GM19372 (cell line): ENCODE data around the gene HBS1L.

Experiments used
- ATAC-seq: cut with Tn5 transposase; IDR thresholded peaks from one replicate; pipeline ENCODE4 v1.9.1; 2021; ENCODE audit warnings: mild to moderate bottlenecking, low read depth, moderate library complexity; ENCODE audit not compliant: unreplicated experiment

Gene HBS1L

GRCh38 chr6:135043364-135043763 lies 11.3 kb downstream of the HBS1L start:
- no peak for ATAC-seq

GRCh38 chr6:135038335-135038734 lies 16.3 kb downstream of the HBS1L start:
- no peak for ATAC-seq

- no peak for ATAC-seq
Observed at GRCh38 chr6:135037541-135037940, 17.1 kb downstream of the HBS1L start.

DNA sequence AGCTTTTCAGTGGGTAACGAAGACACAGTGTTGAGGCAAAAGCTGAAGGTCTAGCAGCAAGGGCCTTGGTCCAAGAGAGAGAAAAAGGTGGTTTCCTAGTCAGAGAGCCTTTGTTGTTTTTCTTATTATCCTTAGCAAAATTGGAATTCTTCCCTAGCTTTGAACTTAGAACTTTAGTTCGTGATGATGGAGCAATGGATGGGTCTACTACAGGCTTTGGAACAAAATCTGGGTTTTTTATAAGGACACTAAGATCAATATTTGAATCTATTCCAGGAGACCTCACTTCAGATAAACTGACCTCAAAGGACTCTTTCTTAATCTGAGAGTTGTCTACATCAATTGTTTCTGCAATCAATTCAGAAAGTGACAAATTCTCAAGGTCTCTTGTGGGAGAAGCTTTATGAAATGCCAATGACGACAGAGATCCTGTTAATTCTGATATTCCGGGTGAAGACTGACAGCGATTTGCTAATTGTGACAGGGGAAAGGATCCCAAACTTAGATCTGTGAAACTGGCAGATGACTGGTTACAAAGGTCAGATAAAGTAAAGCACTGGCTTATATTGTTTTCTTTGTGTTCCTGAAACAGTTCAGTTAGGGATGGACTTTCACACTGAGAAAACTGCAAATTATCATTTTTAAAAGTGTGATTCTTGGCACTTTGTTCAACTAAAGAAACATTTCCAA lies 17.7 kb downstream of the HBS1L start:
- no peak for ATAC-seq

- ATAC-seq = no peak
Observed at GRCh38 chr6:135033238-135033637, 21.4 kb downstream of the HBS1L start.

DNA sequence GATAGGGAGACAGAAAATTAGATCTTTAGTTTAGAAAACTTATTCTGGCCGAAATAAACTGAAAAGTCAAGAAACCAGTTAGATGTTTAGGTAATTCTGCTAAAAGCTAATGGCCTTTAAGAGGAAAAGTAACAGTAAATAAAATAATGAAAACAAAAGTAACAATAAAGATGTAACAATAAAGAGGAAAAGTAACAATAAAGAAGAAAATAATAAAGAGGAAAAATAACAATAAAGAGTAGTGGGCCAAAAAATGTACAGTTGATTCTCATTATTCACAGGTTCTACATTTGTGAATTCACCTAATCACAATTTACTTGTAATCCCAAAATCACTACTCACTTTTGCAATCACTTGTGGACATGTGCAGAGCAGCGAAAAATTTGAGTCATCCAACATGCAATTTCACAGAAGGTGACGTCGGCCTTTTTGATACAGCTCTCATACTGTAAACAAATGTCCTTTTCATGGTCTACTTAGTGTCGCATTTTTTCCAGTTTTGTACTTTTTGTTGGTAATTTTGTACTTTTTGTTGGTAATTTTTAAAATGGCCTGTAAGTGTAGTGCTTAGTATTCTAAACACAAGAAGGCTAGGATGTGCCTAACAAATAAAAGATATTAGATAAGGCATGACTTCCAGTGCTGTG lies 24.0 kb downstream of the HBS1L start:
- no peak for ATAC-seq

DNA sequence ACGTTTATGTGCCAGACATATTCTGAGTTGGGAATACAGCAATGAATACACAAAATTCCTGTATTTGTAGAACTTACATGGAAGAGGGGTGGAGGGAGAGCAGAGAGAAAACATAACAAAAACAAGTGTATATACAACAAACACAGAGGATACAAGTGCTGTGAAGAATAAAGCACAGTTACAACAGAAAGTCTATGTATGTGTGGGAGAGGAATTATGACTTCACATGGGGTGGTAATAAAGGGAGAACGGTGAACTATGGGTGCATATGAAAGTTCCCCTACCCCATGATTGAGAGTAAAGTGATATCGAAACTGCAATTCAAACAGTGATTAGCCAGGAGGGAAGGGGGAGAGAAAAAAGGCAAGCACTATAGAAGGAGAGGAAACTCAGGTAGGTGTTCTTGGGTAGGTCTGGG lies 24.6 kb downstream of the HBS1L start:
- ATAC-seq = peak; percentile 94

DNA sequence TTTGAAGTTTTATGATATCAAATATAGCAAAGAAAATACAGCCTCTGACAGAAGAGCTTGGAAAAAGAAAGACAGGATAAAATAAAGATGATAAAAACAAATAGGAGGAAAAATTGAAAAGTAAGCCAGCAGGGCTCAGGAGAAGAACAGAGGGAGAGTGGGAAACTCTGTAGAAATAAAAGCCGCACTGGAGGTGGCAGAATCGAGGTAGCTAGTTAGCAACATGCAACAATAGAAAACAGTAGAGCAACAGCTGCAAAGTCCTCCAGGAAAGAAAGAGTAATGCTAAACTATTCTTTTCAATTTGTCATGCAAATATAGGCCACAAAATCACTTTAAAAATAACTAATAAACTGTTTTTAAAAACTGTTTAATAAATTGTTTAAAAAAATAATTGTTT lies 28.8 kb downstream of the HBS1L start:
- no peak for ATAC-seq

DNA sequence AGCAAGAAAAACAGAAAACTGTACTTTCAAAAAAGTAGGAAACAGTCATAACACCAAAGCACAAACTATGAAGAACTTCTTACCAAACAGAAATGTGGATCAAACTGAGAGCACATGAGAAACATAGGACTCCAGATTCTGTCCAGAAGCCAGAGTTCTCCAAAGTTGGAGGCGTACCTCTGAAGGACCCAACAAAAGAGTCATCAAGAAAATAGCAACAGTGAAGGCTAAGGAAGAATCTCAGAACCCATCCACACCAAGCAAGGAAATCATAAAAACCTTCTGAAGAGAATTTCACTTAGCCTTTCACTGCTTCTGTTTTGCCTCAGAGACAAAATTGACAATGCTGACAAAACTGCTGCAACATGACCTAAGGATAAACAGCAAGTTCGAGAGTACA lies 29.4 kb downstream of the HBS1L start:
- ATAC-seq = no peak

DNA sequence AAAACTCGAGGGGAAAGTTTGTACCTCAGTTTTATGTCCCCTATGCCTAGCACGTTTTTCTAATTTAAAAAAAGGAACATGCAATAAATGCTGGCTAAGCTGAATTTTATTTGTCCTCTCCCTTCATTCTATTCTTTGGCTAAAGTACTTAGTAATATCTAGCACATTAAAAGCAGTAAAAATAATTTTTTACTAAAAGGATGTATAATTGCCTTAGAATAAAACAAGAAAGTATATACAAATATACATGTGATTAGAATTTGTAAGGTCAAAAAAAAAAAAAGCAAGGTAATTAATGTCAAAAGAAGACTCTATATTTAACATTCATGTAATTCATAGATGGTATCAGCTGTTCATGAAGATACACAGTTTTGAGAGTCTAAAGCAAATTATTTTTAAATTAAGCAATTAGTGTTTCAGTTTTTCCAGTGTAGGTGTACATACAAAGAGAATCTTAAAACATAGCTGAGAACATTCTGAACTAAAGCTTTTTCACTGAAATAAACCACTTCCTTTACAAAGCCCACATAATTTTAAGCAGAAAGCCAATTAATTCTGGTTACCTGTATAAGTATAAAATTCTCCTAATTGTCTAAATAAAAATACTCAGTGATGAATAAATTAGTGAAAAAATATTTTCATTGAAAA lies 32.4 kb downstream of the HBS1L start:
- no peak for ATAC-seq

DNA sequence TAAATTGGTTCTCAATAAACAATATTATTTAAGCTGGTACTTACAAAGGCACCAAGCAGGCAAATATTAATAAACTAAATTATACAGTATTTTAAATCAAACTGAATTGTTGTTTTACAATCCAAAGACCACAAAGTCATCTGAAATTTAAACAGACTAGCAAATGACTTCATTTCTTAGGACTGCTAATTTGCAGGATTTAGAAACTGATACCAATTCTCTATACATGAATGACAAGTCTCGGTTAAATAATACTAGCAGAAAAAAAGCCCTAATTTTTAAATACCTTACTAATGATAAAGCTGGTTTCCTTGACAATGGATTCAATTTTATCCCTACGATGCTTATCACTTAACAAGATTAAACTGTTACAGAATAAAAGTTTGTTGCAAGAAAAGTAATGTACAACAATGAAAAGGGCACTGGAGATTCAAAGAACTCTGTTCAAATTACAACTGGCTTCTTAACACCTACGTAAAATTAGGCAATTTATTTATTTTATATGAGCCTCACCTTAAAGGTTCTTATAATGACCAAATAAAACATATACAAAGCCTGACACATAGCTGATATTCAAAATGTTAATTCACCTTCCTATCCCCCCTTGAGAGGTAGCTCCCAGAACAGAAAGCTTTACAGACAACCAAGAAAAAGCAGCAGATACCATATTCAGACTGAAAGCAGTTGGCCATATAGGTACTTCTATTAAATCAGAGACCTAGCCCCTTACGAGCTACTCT lies 33.1 kb downstream of the HBS1L start:
- ATAC-seq = no peak

DNA sequence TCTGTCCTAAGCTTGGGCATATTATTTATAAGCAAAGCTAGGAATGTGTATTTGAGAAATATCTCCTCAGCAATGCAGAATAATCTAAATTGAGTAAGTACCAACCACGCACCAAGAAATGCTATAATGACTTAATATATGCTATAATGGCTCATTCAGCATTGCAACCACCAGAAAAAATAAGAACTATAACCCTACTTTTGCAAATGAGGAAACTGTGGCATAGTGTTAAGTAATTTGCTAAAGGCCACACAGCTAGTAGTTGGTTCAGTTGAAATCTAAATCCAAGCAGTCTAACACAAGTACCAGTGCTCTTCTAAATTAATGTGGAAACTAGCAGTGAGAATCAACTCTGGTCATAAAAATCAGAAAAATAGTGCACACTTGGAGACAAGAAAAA lies 35.7 kb downstream of the HBS1L start:
- ATAC-seq = no peak

GRCh38 chr6:135018052-135018451 lies 36.6 kb downstream of the HBS1L start:
- ATAC-seq = no peak

DNA sequence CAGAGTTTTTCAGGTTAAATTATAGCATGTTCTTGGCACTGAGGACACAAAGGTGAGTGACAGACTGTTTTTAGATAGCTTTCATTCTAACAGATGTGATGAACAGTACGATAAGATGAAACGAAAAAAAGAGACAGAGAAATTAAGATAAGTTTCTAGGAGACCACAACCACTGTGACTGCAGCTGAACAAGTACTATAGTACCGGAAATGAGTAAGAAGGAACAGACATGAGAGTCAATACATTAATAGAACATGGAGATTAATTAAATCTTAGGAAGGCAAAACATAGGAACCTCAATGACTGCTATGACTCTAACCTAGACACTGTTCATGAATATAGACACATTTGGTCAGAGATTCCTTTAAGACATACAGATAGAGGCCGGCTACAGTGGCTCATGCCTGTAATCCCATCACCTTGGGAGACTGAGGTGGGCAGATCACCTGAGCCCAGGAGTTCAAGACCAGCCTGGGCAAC lies 40.2 kb downstream of the HBS1L start:
- ATAC-seq = peak; percentile 96

GRCh38 chr6:135013211-135013610 lies 41.4 kb downstream of the HBS1L start:
- no peak for ATAC-seq

DNA sequence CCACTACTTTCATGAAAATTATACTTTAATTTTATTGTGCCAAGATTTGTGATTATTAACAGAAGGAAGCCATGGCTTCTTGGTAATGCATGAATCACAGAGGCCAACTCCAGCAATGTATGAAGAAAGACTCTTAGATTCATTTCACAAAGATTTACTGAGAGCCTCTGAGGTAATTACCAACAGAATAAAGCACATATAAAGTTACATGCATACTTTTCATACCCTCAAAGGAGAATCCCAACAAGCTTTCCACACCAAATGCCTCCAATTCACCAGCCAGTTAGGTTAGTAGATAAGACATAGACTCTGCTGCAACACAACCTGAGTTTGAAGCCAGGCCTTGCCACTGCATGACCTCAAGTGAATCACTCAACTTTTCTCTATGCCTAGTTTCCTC lies 41.9 kb downstream of the HBS1L start:
- no peak for ATAC-seq

DNA sequence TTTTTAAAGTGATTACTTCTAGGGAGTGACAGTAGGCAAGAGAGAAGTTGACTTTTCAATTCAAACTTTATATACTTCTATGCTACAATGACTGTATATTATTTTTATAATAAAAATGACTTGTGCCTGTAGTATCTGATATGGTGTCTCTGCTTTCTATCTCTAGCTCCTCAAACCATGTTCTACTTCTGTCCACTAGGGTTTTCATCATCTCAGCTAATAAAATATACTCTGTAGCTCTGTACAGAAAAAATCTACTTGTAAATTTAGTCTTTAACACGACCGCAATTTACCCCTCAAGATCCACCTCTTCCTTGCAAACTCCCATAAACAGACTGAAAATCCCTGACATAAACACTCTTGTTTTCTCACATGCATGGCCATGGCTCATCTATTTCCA lies 42.3 kb downstream of the HBS1L start:
- no peak for ATAC-seq

DNA sequence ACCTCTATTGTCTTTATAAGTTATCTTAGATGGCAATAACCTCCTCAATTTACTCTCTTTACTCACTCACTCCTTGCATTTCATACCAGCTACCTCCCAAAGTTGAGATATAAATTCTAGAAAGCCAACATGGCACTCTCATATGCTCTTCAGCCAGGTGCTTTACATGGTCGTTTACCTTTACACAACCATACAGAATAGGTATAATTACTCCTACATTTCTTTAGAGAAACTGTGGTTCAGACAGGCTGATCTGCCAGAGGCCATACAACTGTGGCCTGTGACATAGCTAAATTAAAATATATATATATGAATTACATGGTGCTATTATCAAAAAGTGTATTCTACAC lies 45.7 kb downstream of the HBS1L start:
- peak; percentile 15 for ATAC-seq

DNA sequence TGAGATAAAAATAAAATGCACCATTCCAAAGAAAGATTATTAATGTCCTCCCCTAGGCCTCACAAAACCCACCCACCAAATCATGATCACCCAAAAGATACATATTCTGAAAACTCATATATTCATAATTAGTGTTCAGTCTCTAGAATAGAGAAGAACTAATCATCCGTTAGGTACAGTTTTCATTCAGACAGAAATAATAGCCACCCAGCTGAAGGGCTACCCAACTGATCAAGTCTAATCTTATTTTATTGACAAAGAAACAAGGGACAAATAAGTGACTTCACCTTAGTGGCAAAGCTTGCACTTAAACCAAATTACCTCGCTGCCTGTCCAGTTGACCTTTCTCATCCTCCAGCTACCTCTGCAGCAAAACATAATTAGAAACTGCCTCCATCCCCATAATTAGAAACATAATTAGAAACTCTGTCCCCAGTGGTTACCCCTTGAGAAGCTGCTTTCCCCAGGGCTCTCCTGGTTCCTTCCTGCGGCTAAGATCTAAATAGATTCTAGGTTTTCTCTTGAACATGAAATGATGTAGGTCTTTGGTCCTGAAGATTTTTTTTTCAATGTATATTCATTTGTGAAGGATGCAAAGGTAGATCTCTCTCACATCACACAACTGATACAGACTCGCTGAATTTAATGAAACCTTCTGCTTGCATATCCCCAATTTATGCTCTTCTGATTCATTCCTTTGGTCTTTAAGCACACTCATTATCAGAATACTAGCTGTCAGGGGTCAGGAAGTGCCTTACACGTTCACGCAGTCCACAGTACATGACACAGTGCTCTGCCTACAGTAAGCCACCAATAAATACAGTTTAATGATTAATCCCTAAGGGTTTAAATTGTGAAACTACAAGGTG lies 46.3 kb downstream of the HBS1L start:
- ATAC-seq = peak; percentile 89

GRCh38 chr6:135006386-135006914 lies 48.2 kb downstream of the HBS1L start:
- no peak for ATAC-seq
